MCF 10A (cell line): Measurements from ENCODE around the gene TMEM171. TPM values are rescaled to one million over a fixed set of nuclear protein-coding genes. Genes with fewer than 3 reads are reported as not detected.

ENCODE experiments used
- BruUV-seq: library from RNA; stranded (reverse); fragments of 400-500 nt; replicated peaks from 2 replicates; lab custom pipeline; 2021; lab: Mats Ljungman, UMichigan
- CTCF ChIA-PET: fragments of 300-600 bp; sonication (Branson Sonifier 250); formaldehyde crosslinking; extraction: SDS; loops from one replicate; lab custom pipeline; 2021; ENCODE audit warnings: antibody characterized with exemption, inconsistent platforms; lab: Yijun Ruan, JAX
- POLR2A ChIA-PET: fragments of 300-600, 350-650 bp; sonication (Branson Sonifier 250); formaldehyde crosslinking; extraction: SDS; loops from one replicate; lab custom pipeline; 2020; ENCODE audit warnings: antibody characterized with exemption, inconsistent platforms; lab: Yijun Ruan, JAX
- DNase-seq: peaks from one replicate; pipeline ENCODE4 v3.0.0-alpha.2; 2018; ENCODE audit not compliant: unreplicated experiment
- H3K27ac Mint-ChIP-seq: one replicate; pipeline ENCODE4 v1.8.0; 2022; ENCODE audit warnings: mild to moderate bottlenecking, low read depth, mixed read lengths; ENCODE audit not compliant: unreplicated experiment
- H3K27me3 Mint-ChIP-seq: one replicate; pipeline ENCODE4 v1.8.0; 2022; ENCODE audit warnings: mixed read lengths; ENCODE audit not compliant: insufficient read depth, unreplicated experiment
- H3K36me3 Mint-ChIP-seq: one replicate; pipeline ENCODE4 v1.8.0; 2022; ENCODE audit warnings: mild to moderate bottlenecking, moderate library complexity, mixed read lengths; ENCODE audit not compliant: insufficient read depth, unreplicated experiment
- H3K4me1 Mint-ChIP-seq: one replicate; pipeline ENCODE4 v1.8.0; 2022; ENCODE audit warnings: mixed read lengths; ENCODE audit not compliant: insufficient read depth, unreplicated experiment
- H3K4me3 Mint-ChIP-seq: one replicate; pipeline ENCODE4 v1.8.0; 2022; ENCODE audit warnings: mild to moderate bottlenecking, moderate library complexity, mixed read lengths; ENCODE audit not compliant: unreplicated experiment
- H3K9me3 Mint-ChIP-seq: one replicate; pipeline ENCODE4 v1.8.0; 2022; ENCODE audit warnings: mixed read lengths; ENCODE audit not compliant: unreplicated experiment
- CTCF ChIP-seq: fragments of 200-600 bp; IDR thresholded peaks from one replicate; pipeline ENCODE4 v1.8.0; 2022; ENCODE audit warnings: antibody characterized with exemption, mild to moderate bottlenecking; ENCODE audit not compliant: unreplicated experiment
- intact Hi-C: fragments of 100-400 bp; cut with micrococcal nuclease; formaldehyde crosslinking; loops from 2 replicates; pipeline ENCODE4 v1.14.1; 2022
- total RNA-seq: library from RNA; stranded (reverse); gene quantifications from 2 replicates; pipeline ENCODE4 v1.2.3, GENCODE V29; 2022

Gene TMEM171
- total RNA-seq, 1 experiment from 2014 or later: 0.75 TPM

- no peak for TF ChIP-seq CTCF
Measured at GRCh38 chr5:73152411-73153388, 32.3 kb downstream of the TMEM171 start.

GRCh38 chr5:73153513-73153912 is 33.1 kb downstream of the TMEM171 start:
- no peak overlapping the region for H3K4me3 Mint-ChIP-seq
- no peak for DNase-seq
- H3K9me3 Mint-ChIP-seq: no peaks in the 10 kb centered on the region
- ChIA-PET CTCF (interaction anchor here (0.6 to 1.0 kb wide), 3 partner anchors 10 to 298 kb away, joined by 3 to 4 read pairs (median 3); no protein-coding TSS in a partner anchor), POLR2A (interaction anchor here (1.8 kb wide), 1 partner anchor 10 kb away, joined by 6 read pairs; no protein-coding TSS in a partner anchor)
- no TSS peak for BruUV-seq
- no peaks in the 10 kb centered on the region for H3K36me3 Mint-ChIP-seq
- H3K4me1 Mint-ChIP-seq: no peaks in the 10 kb centered on the region
- H3K27ac Mint-ChIP-seq: no peak overlapping the region
- TF ChIP-seq CTCF: no peak
- intact Hi-C loops: no loop called here
- H3K27me3 Mint-ChIP-seq: no peaks in the 10 kb centered on the region

More at GRCh38 chr5:73152411-73153388, 32.3 kb downstream of the TMEM171 start:
- Mint-ChIP-seq H3K4me3 (no peak overlapping the region), H3K27me3 (no peaks in the 10 kb centered on the region), H3K27ac (no peak overlapping the region), H3K4me1 (no peaks in the 10 kb centered on the region), H3K36me3 (no peaks in the 10 kb centered on the region), H3K9me3 (no peaks in the 10 kb centered on the region)
- BruUV-seq: no TSS peak
- POLR2A ChIA-PET: interaction anchor here (0.6 to 1.8 kb wide), 2 partner anchors 11 to 48 kb away, joined by 4 to 6 read pairs; no protein-coding TSS in a partner anchor
- CTCF ChIA-PET: interaction anchor here (0.6 to 1.3 kb wide), 8 partner anchors 8 to 68 kb away, joined by 3 to 4 read pairs (median 3); no protein-coding TSS in a partner anchor
- intact Hi-C loops: no loop called here
- no peak for DNase-seq

- H3K4me3 Mint-ChIP-seq: no peak overlapping the region
- TF ChIP-seq CTCF: no peak
- no peaks in the 10 kb centered on the region for H3K27me3 Mint-ChIP-seq
- no peaks in the 10 kb centered on the region for H3K9me3 Mint-ChIP-seq
- ChIA-PET POLR2A (interaction anchor here (1.8 kb wide), 1 partner anchor 9 kb away, joined by 6 read pairs; no protein-coding TSS in a partner anchor), CTCF (interaction anchor here (1.0 kb wide), 1 partner anchor 297 kb away, joined by 3 read pairs; no protein-coding TSS in a partner anchor)
- H3K36me3 Mint-ChIP-seq: no peaks in the 10 kb centered on the region
- DNase-seq: no peak
- intact Hi-C loops: no loop called here
- no TSS peak for BruUV-seq
- no peak overlapping the region for H3K27ac Mint-ChIP-seq
- H3K4me1 Mint-ChIP-seq: no peaks in the 10 kb centered on the region
Measured at GRCh38 chr5:73154208-73155006, 34.0 kb downstream of the TMEM171 start.
